GM23248 (cell line): Measurements from ENCODE around the gene GADD45B. TPM values are rescaled to one million over a fixed set of nuclear protein-coding genes. Genes with fewer than 3 reads are reported as not detected.
"Not testable (repeated sequence)": the region's sequence is repeated elsewhere in the genome, so short reads cannot be mapped to it uniquely, and the experiment has no call there.

Experiments
- DNase-seq: peaks from one replicate; pipeline ENCODE4 v3.0.0-alpha.2; 2015
- H2AFZ ChIP-seq: fragments of 200-600 bp; sonication (generic); 2 replicates; pipeline ENCODE4 v1.6.1; 2016; ENCODE audit warnings: antibody characterized with exemption
- H3F3A ChIP-seq: fragments of 200-600 bp; sonication (generic); 2 replicates; pipeline ENCODE4 v1.6.1; 2016; ENCODE audit warnings: mild to moderate bottlenecking, antibody characterized with exemption, mixed run types; ENCODE audit not compliant: insufficient read depth
- H3K27ac ChIP-seq: fragments of 200-600 bp; sonication (generic); 2 replicates; pipeline ENCODE4 v1.5.1; 2016; ENCODE audit warnings: mild to moderate bottlenecking
- H3K27me3 ChIP-seq: fragments of 200-600 bp; sonication (generic); replicated peaks from 2 replicates; pipeline ENCODE4 v1.6.1; 2016; ENCODE audit warnings: mild to moderate bottlenecking; ENCODE audit not compliant: insufficient read depth
- H3K36me3 ChIP-seq: fragments of 200-600 bp; sonication (generic); 2 replicates; pipeline ENCODE4 v1.6.1; 2016; ENCODE audit warnings: low read depth, mild to moderate bottlenecking
- H3K4me1 ChIP-seq: fragments of 200-600 bp; sonication (generic); 2 replicates; pipeline ENCODE4 v1.6.1; 2016; ENCODE audit warnings: mild to moderate bottlenecking; ENCODE audit not compliant: insufficient read depth
- H3K4me2 ChIP-seq: fragments of 200-600 bp; sonication (generic); one replicate; pipeline ENCODE4 v1.6.1; 2016; ENCODE audit warnings: mild to moderate bottlenecking; ENCODE audit not compliant: unreplicated experiment
- H3K4me3 ChIP-seq: fragments of 200-600 bp; sonication (generic); 2 replicates; pipeline ENCODE4 v1.5.1; 2016; ENCODE audit warnings: mild to moderate bottlenecking
- H3K79me2 ChIP-seq: fragments of 200-600 bp; sonication (generic); 2 replicates; pipeline ENCODE4 v1.6.1; 2016; ENCODE audit warnings: mild to moderate bottlenecking; ENCODE audit not compliant: insufficient read depth
- H3K9ac ChIP-seq: fragments of 200-600 bp; sonication (generic); 2 replicates; pipeline ENCODE4 v1.6.1; 2016; ENCODE audit warnings: mild to moderate bottlenecking
- H3K9me2 ChIP-seq: fragments of 200-600 bp; sonication (generic); 2 replicates; pipeline ENCODE4 v1.6.1; 2016; ENCODE audit warnings: mixed run types, mild to moderate bottlenecking, moderate library complexity; ENCODE audit not compliant: insufficient read depth
- H3K9me3 ChIP-seq: fragments of 200-600 bp; sonication (generic); one replicate; pipeline ENCODE4 v1.6.1; 2017; ENCODE audit warnings: low read depth
- H4K20me1 ChIP-seq: fragments of 200-600 bp; sonication (generic); 2 replicates; pipeline ENCODE4 v1.6.0; 2016; ENCODE audit not compliant: insufficient read depth
- EZH2 ChIP-seq: fragments of 200-600 bp; sonication (generic); IDR thresholded peaks from 2 replicates; pipeline ENCODE4 v1.6.1; 2018; ENCODE audit warnings: antibody characterized with exemption, mild to moderate bottlenecking; ENCODE audit not compliant: insufficient read depth, poor library complexity, severe bottlenecking
- EZH2phosphoT487 ChIP-seq: fragments of 200-600 bp; sonication (generic); IDR thresholded peaks from 2 replicates; pipeline ENCODE4 v1.6.1; 2018; ENCODE audit warnings: antibody characterized with exemption, moderate library complexity, mild to moderate bottlenecking, low read depth; ENCODE audit not compliant: insufficient read depth
- WGBS, 2 experiments: methylation state at CpG; one replicate each; pipeline ENCODE4 v1.1.6; 2015 to 2017; ENCODE audit warnings: low lambda C conversion rate in 2 of 2, low coverage in 1 of 2; ENCODE audit errors: missing lambda C conversion rate in 2 of 2; 5-methylcytosine and 5-hydroxymethylcytosine counted together
- in situ Hi-C: fragments of 300-500 bp; cut with MboI; formaldehyde crosslinking; loops from 2 replicates; pipeline ENCODE4 v1.15.0; 2020
- polyA plus RNA-seq: library from polyadenylated mRNA; unstranded; fragments of >200 nt; fragmentation: Nextera tagmentation; extraction: Ambion mirVana; gene quantifications from 2 replicates; pipeline ENCODE4 v1.2.1, GENCODE V29; 2016
- total RNA-seq: library from RNA; depleted of rRNA; stranded (reverse); fragments of >200 nt; shearing (Covaris generic); gene quantifications from 2 replicates; pipeline ENCODE4 v1.2.3, GENCODE V29; 2014

GADD45B gene
- total and polyA plus RNA-seq, 2 experiments from 2014 or later: 89.7 to 96.1 TPM

GRCh38 chr19:2468596-2468995 is 7.3 kb upstream of the GADD45B start:
- Histone ChIP-seq H3K9ac (no peak overlapping the region), H3K4me1 (peaks cover 12% of the 10 kb centered on the region), H3K9me3 (no peaks in the 10 kb centered on the region), H3K4me2 (no peak overlapping the region), H3K27me3 (no peaks in the 10 kb centered on the region), H3K27ac (no peak overlapping the region), H3K4me3 (no peak overlapping the region), H3K9me2 (no peaks in the 10 kb centered on the region), H3F3A (no peaks in the 10 kb centered on the region; the same call in 1 of the 2 replicates), H2AFZ (no peak overlapping the region), H4K20me1 (no peaks in the 10 kb centered on the region), H3K36me3 (no peaks in the 10 kb centered on the region), H3K79me2 (no peaks in the 10 kb centered on the region)
- peak; percentile 33 for DNase-seq
- WGBS, 2 experiments: 68 to 72% methylated on average over 12 of the region's 12 CpGs
- TF ChIP-seq EZH2: no peak
- no peak for TF ChIP-seq EZH2phosphoT487
- in situ Hi-C loops: no loop called here

- Histone ChIP-seq H3K4me3 (no peak overlapping the region), H3K36me3 (no peaks in the 10 kb centered on the region), H3K4me1 (peaks cover 12% of the 10 kb centered on the region), H3F3A (no peaks in the 10 kb centered on the region), H3K9ac (no peak overlapping the region), H4K20me1 (no peaks in the 10 kb centered on the region), H3K4me2 (peak overlapping the region; percentile 35), H3K9me2 (no peaks in the 10 kb centered on the region), H2AFZ (peak overlapping the region; percentile 38; the same call in 1 of the 2 replicates), H3K27ac (no peak overlapping the region), H3K27me3 (no peaks in the 10 kb centered on the region), H3K9me3 (no peaks in the 10 kb centered on the region), H3K79me2 (no peaks in the 10 kb centered on the region)
- 23 to 30% methylated on average over 23 of the region's 23 CpGs for WGBS, 2 experiments
- in situ Hi-C loops: no loop called here
- DNase-seq: peak; percentile 83
- no peak for TF ChIP-seq EZH2phosphoT487
- TF ChIP-seq EZH2: no peak
Measured at GRCh38 chr19:2469102-2469914, 6.6 kb upstream of the GADD45B start.

GRCh38 chr19:2469915-2470200 is 6.1 kb upstream of the GADD45B start:
- DNase-seq, H2AFZ ChIP-seq, H3K9me3 ChIP-seq, H3K9me2 ChIP-seq, H3K4me3 ChIP-seq, H3K36me3 ChIP-seq, H3F3A ChIP-seq, H3K27me3 ChIP-seq, H4K20me1 ChIP-seq, H3K79me2 ChIP-seq, H3K9ac ChIP-seq, H3K27ac ChIP-seq: not testable (repeated sequence)
- WGBS, 2 experiments: 77 to 82% methylated on average over 8 of the region's 8 CpGs
- Histone ChIP-seq H3K4me2 (peak overlapping the region; percentile 35), H3K4me1 (peaks cover 12% of the 10 kb centered on the region)
- in situ Hi-C loops: loop anchor here (5.0 kb wide), 1 partner anchor 142 kb away; no protein-coding TSS in a partner anchor

DNA sequence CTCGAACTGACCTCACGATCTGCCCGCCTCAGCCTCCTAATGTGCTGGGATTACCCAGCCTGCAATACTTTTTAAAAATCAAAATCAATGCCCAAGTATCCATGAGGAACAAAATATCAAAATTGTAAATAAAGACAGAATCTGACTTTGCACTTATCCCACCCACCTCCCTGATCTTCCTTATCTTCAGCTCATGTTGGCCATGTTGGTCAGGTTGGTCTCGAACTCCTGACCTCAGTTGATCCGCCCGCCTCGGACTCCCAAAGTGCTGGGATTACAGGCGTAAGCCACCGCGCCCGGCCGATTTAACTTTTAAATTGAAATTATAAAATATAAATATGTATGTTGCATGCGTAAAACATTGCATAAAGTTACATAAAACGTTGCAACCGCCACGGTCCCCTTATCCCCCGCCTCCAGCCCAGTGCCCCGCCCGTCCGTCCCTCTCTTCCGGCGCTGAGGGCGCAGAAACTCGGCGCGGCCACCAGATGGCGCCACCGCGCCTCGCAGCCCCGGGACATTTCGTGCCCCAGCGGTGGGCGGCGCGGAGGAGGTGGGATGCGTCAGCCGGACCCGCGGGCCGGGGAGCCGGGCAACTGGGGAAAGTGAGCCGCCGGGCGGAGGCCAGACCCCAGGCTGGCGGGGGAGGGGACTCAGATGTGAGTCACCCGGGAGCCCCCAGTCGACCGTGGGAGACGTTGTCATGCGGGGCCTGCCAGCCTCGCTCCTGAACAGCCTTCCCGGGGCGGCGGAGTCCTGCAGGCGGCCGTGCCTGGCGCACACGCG is 1.5 kb upstream of the GADD45B start:
- peaks cover 20% of the 10 kb centered on the region for H3F3A ChIP-seq
- no peaks in the 10 kb centered on the region for H3K9me3 ChIP-seq
- H3K27ac ChIP-seq: peak overlapping the region; percentile 93
- TF ChIP-seq EZH2: no peak
- TF ChIP-seq EZH2phosphoT487: no peak
- peak overlapping the region; percentile 98 for H3K9ac ChIP-seq
- peak overlapping the region; percentile 84 for H3K4me2 ChIP-seq
- no peaks in the 10 kb centered on the region for H3K27me3 ChIP-seq
- in situ Hi-C loops: loop anchor here (5.0 kb wide), 1 partner anchor 138 kb away; no protein-coding TSS in a partner anchor
- H3K36me3 ChIP-seq: peaks cover 11% of the 10 kb centered on the region
- DNase-seq: peak; percentile 97
- no peaks in the 10 kb centered on the region for H3K9me2 ChIP-seq
- WGBS, 2 experiments: 9 to 11% methylated on average over 56 to 59 of the region's 60 CpGs
- H2AFZ ChIP-seq: no peak overlapping the region
- H3K4me1 ChIP-seq: peaks cover 5% of the 10 kb centered on the region
- H4K20me1 ChIP-seq: no peaks in the 10 kb centered on the region
- H3K79me2 ChIP-seq: peaks cover 32% of the 10 kb centered on the region
- peak overlapping the region; percentile 100 for H3K4me3 ChIP-seq
